Fibroblast of lung (primary cell): Measurements from ENCODE around the gene TBC1D22A. TPM values are rescaled to one million over a fixed set of nuclear protein-coding genes. Genes with fewer than 3 reads are reported as not detected.

Experiments used
- DNase-seq, 2 donors: peaks; one replicate each; pipeline versions ENCODE4 v3.0.0 to v3.0.0-alpha.2; 2010; ENCODE audit warnings: low read depth in 2 of 2
- H2AFZ ChIP-seq: 2 replicates; pipeline ENCODE4 v1.5.1; 2012; ENCODE audit warnings: low read length, control low read depth, inconsistent platforms
- H3K27ac ChIP-seq: 2 replicates; pipeline ENCODE4 v1.5.1; 2011; ENCODE audit warnings: low read length, control low read depth; ENCODE audit not compliant: insufficient read depth
- H3K27me3 ChIP-seq: 2 replicates; pipeline ENCODE4 v1.5.1; 2011; ENCODE audit warnings: mild to moderate bottlenecking, low read length; ENCODE audit not compliant: control insufficient read depth, insufficient read depth
- H3K36me3 ChIP-seq: 2 replicates; pipeline ENCODE4 v1.5.1; 2011; ENCODE audit warnings: low read length; ENCODE audit not compliant: control insufficient read depth, insufficient read depth
- H3K4me1 ChIP-seq: 2 replicates; pipeline ENCODE4 v1.5.1; 2011; ENCODE audit warnings: low read length; ENCODE audit not compliant: control insufficient read depth, insufficient read depth; ENCODE audit errors: extremely low read depth
- H3K4me2 ChIP-seq: 2 replicates; pipeline ENCODE4 v1.5.1; 2011; ENCODE audit warnings: low read length, control low read depth; ENCODE audit not compliant: insufficient read depth; ENCODE audit errors: extremely low read depth
- H3K4me3 ChIP-seq, 4 experiments: fragments of 200-600 bp in 1 of 4; sonication (generic) in 1 of 4; replicated peaks in 1 of 4; 2 replicates each; pipeline ENCODE4 v1.5.1; 2011 to 2016; ENCODE audit warnings: low read length in 4 of 4, low read depth in 3 of 4, mild to moderate bottlenecking in 3 of 4, control low read depth in 2 of 4, inconsistent platforms in 1 of 4, mixed read lengths in 1 of 4; ENCODE audit not compliant: insufficient read depth in 1 of 4; ENCODE audit errors: control extremely low read depth in 1 of 4
- H3K79me2 ChIP-seq: 2 replicates; pipeline ENCODE4 v1.5.1; 2012; ENCODE audit warnings: mild to moderate bottlenecking, low read length, inconsistent platforms; ENCODE audit not compliant: control insufficient read depth, insufficient read depth
- H3K9ac ChIP-seq: 2 replicates; pipeline ENCODE4 v1.5.1; 2011; ENCODE audit warnings: mild to moderate bottlenecking, low read length, control low read depth; ENCODE audit not compliant: insufficient read depth
- H3K9me3 ChIP-seq: 2 replicates; pipeline ENCODE4 v1.5.1; 2012; ENCODE audit warnings: low read depth, low read length; ENCODE audit not compliant: control insufficient read depth, insufficient read depth
- H4K20me1 ChIP-seq: 2 replicates; pipeline ENCODE4 v1.5.1; 2011; ENCODE audit warnings: low read length; ENCODE audit not compliant: control insufficient read depth, insufficient read depth; ENCODE audit errors: extremely low read depth
- CTCF ChIP-seq, 2 donors: IDR thresholded peaks in 1 of 2; conservative IDR thresholded peaks in 1 of 2; 1 replicate in 1 of 2; 2 replicates in 1 of 2; pipeline ENCODE4 v1.5.1; 2011 to 2012; ENCODE audit warnings: low read length in 2 of 2, control low read depth in 1 of 2, inconsistent platforms in 1 of 2, low read depth in 1 of 2, mild to moderate bottlenecking in 1 of 2
- EZH2 ChIP-seq: IDR thresholded peaks from 2 replicates; pipeline ENCODE4 v1.5.1; 2012; ENCODE audit warnings: low read length, control low read depth, mild to moderate bottlenecking; ENCODE audit errors: missing control alignments
- polyA plus RNA-seq, 2 donors: library from polyadenylated mRNA; depleted of rRNA in 1 of 2; stranded (reverse) in 1 of 2; unstranded in 1 of 2; fragments of >200 nt; gene quantifications; 2 replicates each; pipeline ENCODE4 v1.2.1, GENCODE V29; 2011 to 2012; ENCODE audit warnings: missing spikeins in 1 of 2
- total RNA-seq: library from RNA; depleted of rRNA; stranded (reverse); fragments of >200 nt; gene quantifications from 2 replicates; pipeline ENCODE4 v1.2.1, GENCODE V29; 2014

Gene TBC1D22A
- total and polyA plus RNA-seq, 2 donors (not counting 1 experiment from before 2014, with no cell fraction given) = 11.6 to 17.6 TPM

DNA sequence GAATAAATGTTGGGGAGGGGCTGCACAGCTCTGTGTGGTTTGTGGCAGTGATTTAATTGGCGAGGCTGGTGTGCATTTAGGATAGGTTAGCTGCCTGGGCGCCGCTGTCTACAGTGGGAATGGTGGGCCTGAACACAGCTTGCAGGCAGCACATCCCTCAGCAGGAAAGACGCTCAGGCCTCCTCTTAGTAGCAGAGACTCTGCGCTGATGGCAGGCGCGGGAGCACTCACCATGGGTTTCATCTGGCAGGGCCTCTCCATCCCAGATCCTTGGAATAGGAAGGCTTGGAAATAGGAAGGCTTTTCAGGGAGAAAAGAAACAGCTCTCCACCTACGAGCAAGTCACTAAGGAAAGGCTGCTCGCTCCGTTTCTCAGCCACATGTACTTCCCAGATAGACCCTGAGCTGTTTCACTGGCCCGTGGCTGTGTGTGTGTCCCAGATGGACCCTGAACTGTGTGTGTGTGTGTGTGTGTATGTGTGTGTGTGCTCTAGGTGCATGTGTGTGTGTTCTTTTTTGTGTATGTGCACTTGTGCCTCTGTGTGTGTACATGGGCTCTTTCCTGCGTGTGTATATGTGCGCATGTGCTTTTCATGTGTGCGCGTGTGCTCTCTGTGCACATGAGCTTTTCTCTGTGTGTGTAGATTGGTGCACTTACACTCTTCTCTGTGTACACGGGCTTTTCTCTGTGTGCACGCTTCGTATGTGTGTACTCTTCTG is 144.0 kb downstream of the TBC1D22A start:
- H3K36me3 ChIP-seq = no peaks in the 10 kb centered on the region
- no peak overlapping the region for H3K4me2 ChIP-seq
- H3K4me1 ChIP-seq = no peaks in the 10 kb centered on the region
- H2AFZ ChIP-seq = no peak overlapping the region
- no peaks in the 10 kb centered on the region for H3K9me3 ChIP-seq
- no peak overlapping the region for H3K9ac ChIP-seq
- H3K27ac ChIP-seq = no peak overlapping the region
- no peak for DNase-seq
- no peaks in the 10 kb centered on the region for H4K20me1 ChIP-seq
- no peaks in the 10 kb centered on the region for H3K27me3 ChIP-seq
- H3K79me2 ChIP-seq = no peaks in the 10 kb centered on the region
- TF ChIP-seq CTCF (conservative IDR thresholded peaks at IDR 0.05 in 1 of 2, IDR thresholded peaks at IDR 0.05 in 1 of 2; ENCODE audit: low read depth in 1 of 2, low read length in 2 of 2) (no peak), EZH2 (no peak)
- H3K4me3 ChIP-seq = no peak overlapping the region

- Histone ChIP-seq H3K27ac (no peak overlapping the region), H3K27me3 (no peaks in the 10 kb centered on the region), H3K9me3 (no peaks in the 10 kb centered on the region), H3K4me2 (no peak overlapping the region), H2AFZ (no peak overlapping the region), H3K4me3 (no peak overlapping the region), H3K79me2 (no peaks in the 10 kb centered on the region), H3K4me1 (no peaks in the 10 kb centered on the region), H3K36me3 (no peaks in the 10 kb centered on the region), H4K20me1 (no peaks in the 10 kb centered on the region), H3K9ac (no peak overlapping the region)
- DNase-seq = no peak
- no peak for TF ChIP-seq EZH2
- no peak for TF ChIP-seq CTCF (conservative IDR thresholded peaks at IDR 0.05 in 1 of 2, IDR thresholded peaks at IDR 0.05 in 1 of 2; ENCODE audit: low read depth in 1 of 2, low read length in 2 of 2)
These were observed 145.1 kb downstream of the TBC1D22A start for GRCh38 chr22:46907241-46908215.

GRCh38 chr22:46908641-46909107 is 146.2 kb downstream of the TBC1D22A start:
- H3K4me2 ChIP-seq = no peak overlapping the region
- H3K9me3 ChIP-seq = no peaks in the 10 kb centered on the region
- TF ChIP-seq EZH2 = no peak
- TF ChIP-seq CTCF (conservative IDR thresholded peaks at IDR 0.05 in 1 of 2, IDR thresholded peaks at IDR 0.05 in 1 of 2; ENCODE audit: low read depth in 1 of 2, low read length in 2 of 2) = no peak
- no peak overlapping the region for H3K4me3 ChIP-seq
- no peaks in the 10 kb centered on the region for H3K4me1 ChIP-seq
- no peaks in the 10 kb centered on the region for H3K27me3 ChIP-seq
- H2AFZ ChIP-seq = no peak overlapping the region
- no peaks in the 10 kb centered on the region for H4K20me1 ChIP-seq
- H3K79me2 ChIP-seq = no peaks in the 10 kb centered on the region
- no peak for DNase-seq
- H3K36me3 ChIP-seq = no peaks in the 10 kb centered on the region
- H3K9ac ChIP-seq = no peak overlapping the region
- no peak overlapping the region for H3K27ac ChIP-seq
